ENCODE results near the gene SOCS3. TPM values are rescaled to one million over a fixed set of nuclear protein-coding genes. Genes with fewer than 3 reads are reported as not detected.
A peak's percentile ranks its signal among the peaks of the same experiment; 100 is the strongest.

SOCS3 gene
- total RNA-seq, 4 donors from 2014 or later: 20.9 to 101 (median 39.5) TPM

GRCh38 chr17:78364436-78365281 is 4.8 kb upstream of the SOCS3 start:
- Histone ChIP-seq H3K4me3 (no peak overlapping the region), H3K27me3 (no peaks in the 10 kb centered on the region), H3K27ac (peak overlapping the region in 1 of 2 donors; percentile 77), H3K36me3 (no peaks in the 10 kb centered on the region), H3K4me1 (peaks cover 0 to 9% of the 10 kb centered on the region in 2 donors), H3K9me3 (no peaks in the 10 kb centered on the region)
- intact Hi-C loops (cut with DNase I; ENCODE audit: low total_unique reads): loop anchor here (5.0 kb wide), 1 partner anchor 58 kb away; no protein-coding TSS in a partner anchor
- TF ChIP-seq POLR2A (IDR thresholded peaks at IDR 0.05) (no peak), CTCF (IDR thresholded peaks at IDR 0.05) (no peak)
- no peak for DNase-seq

GRCh38 chr17:78362671-78363070 is 2.8 kb upstream of the SOCS3 start:
- intact Hi-C loops (cut with DNase I; ENCODE audit: low total_unique reads): loop anchor here (5.0 kb wide), 1 partner anchor 60 kb away; no protein-coding TSS in a partner anchor
- Histone ChIP-seq H3K27me3 (no peaks in the 10 kb centered on the region), H3K4me1 (peaks cover 0 to 16% of the 10 kb centered on the region in 2 donors), H3K4me3 (no peak overlapping the region), H3K36me3 (no peaks in the 10 kb centered on the region), H3K9me3 (no peaks in the 10 kb centered on the region), H3K27ac (no peak overlapping the region)
- no peak for DNase-seq
- TF ChIP-seq POLR2A (IDR thresholded peaks at IDR 0.05) (no peak), CTCF (IDR thresholded peaks at IDR 0.05) (no peak)

GRCh38 chr17:78362232-78362631 is 2.4 kb upstream of the SOCS3 start:
- Histone ChIP-seq H3K9me3 (no peaks in the 10 kb centered on the region), H3K4me1 (peaks cover 0 to 16% of the 10 kb centered on the region in 2 donors), H3K27ac (no peak overlapping the region), H3K27me3 (no peaks in the 10 kb centered on the region), H3K4me3 (no peak overlapping the region), H3K36me3 (no peaks in the 10 kb centered on the region)
- intact Hi-C loops (cut with DNase I; ENCODE audit: low total_unique reads): loop anchor here (5.0 kb wide), 1 partner anchor 60 kb away; no protein-coding TSS in a partner anchor
- TF ChIP-seq POLR2A (IDR thresholded peaks at IDR 0.05) (no peak), CTCF (IDR thresholded peaks at IDR 0.05) (no peak)
- no peak for DNase-seq

GRCh38 chr17:78361225-78361701 is 1.4 kb upstream of the SOCS3 start:
- no peaks in the 10 kb centered on the region for H3K9me3 ChIP-seq
- intact Hi-C loops (cut with DNase I; ENCODE audit: low total_unique reads): loop anchor here (5.0 kb wide), 1 partner anchor 61 kb away; no protein-coding TSS in a partner anchor
- no peaks in the 10 kb centered on the region for H3K27me3 ChIP-seq
- TF ChIP-seq POLR2A (IDR thresholded peaks at IDR 0.05) (no peak), CTCF (IDR thresholded peaks at IDR 0.05) (no peak)
- H3K36me3 ChIP-seq: no peaks in the 10 kb centered on the region
- peak overlapping the region in 1 of 2 donors; percentile 95 for H3K27ac ChIP-seq
- H3K4me1 ChIP-seq: peaks cover 0 to 15% of the 10 kb centered on the region in 2 donors
- H3K4me3 ChIP-seq: no peak overlapping the region
- DNase-seq: no peak
